GM12865 (cell line): ENCODE results near the gene CNOT6L.

Experiments used
- DNase-seq: peaks from one replicate; pipeline ENCODE4 v3.0.0; 2010; ENCODE audit warnings: low read depth
- H3K4me3 ChIP-seq: 2 replicates; pipeline ENCODE4 v1.5.1; 2011; ENCODE audit warnings: mild to moderate bottlenecking, low read depth, low read length, control low read depth
- CTCF ChIP-seq: IDR thresholded peaks from 2 replicates; pipeline ENCODE4 v1.5.1; 2011; ENCODE audit warnings: low read length, control low read depth, low read depth, inconsistent platforms; ENCODE audit not compliant: insufficient read depth; ENCODE audit errors: missing control alignments

The CNOT6L gene

GRCh38 chr4:77844363-77844762 is 25.2 kb upstream of the CNOT6L start:
- no peak for DNase-seq
- TF ChIP-seq CTCF, result no peak
- H3K4me3 ChIP-seq, result no peak overlapping the region

- no peak for TF ChIP-seq CTCF
- DNase-seq, result no peak
- no peak overlapping the region for H3K4me3 ChIP-seq
These were observed 24.5 kb upstream of the CNOT6L start for GRCh38 chr4:77843628-77844027.

GRCh38 chr4:77834403-77834802 is 15.2 kb upstream of the CNOT6L start:
- no peak for DNase-seq
- no peak for TF ChIP-seq CTCF
- no peak overlapping the region for H3K4me3 ChIP-seq

DNA sequence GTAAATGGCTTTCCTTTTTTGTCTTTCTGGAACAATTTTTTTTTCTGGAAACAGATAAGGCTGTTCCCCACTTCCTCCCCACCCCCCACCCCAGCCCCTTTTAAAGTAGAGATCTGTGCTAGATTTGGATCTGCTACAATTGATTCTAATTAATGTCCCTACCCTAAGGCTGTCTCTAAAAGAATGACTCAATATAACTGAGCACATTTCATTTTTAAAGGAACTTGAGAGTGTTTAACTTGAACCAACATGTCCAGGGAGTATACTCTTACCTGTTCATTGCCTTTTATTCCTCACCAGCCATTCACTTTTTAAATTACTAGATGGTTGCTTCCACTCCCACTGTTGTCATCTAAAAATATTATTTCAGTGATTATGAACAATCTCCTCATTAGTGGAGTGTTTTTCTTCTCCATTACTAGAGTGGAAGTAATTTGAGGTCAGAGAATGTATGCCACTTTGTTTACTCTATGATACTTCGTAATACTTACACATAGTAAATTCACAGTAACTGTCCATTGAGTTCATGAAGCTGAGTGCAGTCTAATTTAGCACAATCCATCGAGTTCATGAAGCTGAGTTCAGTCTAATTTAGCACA is 14.1 kb upstream of the CNOT6L start:
- H3K4me3 ChIP-seq, result no peak overlapping the region
- DNase-seq, result no peak
- no peak for TF ChIP-seq CTCF

GRCh38 chr4:77827343-77827742 is 8.2 kb upstream of the CNOT6L start:
- no peak for TF ChIP-seq CTCF
- peak; percentile 30 for DNase-seq
- no peak overlapping the region for H3K4me3 ChIP-seq

DNA sequence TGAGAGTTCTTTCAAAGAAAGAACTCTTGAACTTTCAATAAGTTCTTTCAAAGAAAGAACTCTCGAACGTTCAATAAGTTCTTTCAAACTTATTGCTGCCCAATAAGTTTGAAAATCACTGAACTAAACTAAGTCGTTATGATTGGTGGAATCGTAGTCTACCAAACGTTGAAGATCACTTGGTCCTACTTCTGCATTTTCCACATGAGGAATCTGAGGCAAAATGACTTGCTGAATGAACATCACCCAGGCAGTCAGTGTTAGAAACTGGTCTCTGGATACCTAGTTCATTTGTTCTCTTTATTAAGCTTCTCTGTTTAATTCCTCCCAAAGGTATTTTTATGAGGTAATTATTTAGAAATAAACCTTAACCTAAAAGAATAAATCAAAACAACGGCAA is 7.1 kb upstream of the CNOT6L start:
- H3K4me3 ChIP-seq, result no peak overlapping the region
- TF ChIP-seq CTCF, result no peak
- no peak for DNase-seq

GRCh38 chr4:77821775-77822174 is 2.6 kb upstream of the CNOT6L start:
- 0 out of 2 replicates have a peak overlapping the region, but pooled peaks have one; percentile 72 for H3K4me3 ChIP-seq
- no peak for TF ChIP-seq CTCF
- peak; percentile 42 for DNase-seq
